Left lung (tissue), 10 donors: ENCODE results near the gene TMEM63C. TPM values are rescaled to one million over a fixed set of nuclear protein-coding genes. Genes with fewer than 3 reads are reported as not detected.

Experiments used
- ATAC-seq: fragments of 200-7000 bp; cut with Tn5 transposase; one replicate; pipeline ENCODE4 v1.9.1; 2020; ENCODE audit warnings: moderate library complexity
- DNase-seq, 4 donors: peaks; one replicate each; pipeline ENCODE4 v3.0.0-alpha.2; 2013 to 2020
- H3K27ac ChIP-seq, 2 donors: fragments of 200-600 bp; sonication (generic) in 1 of 2; one replicate each; pipeline versions ENCODE4 v1.5.0 to v1.8.0; 2020 to 2021
- H3K27me3 ChIP-seq, 2 donors: fragments of 200-600 bp; sonication (generic) in 1 of 2; one replicate each; pipeline versions ENCODE4 v1.5.0 to v1.8.0; 2020 to 2021
- H3K36me3 ChIP-seq, 2 donors: fragments of 200-600 bp; sonication (generic) in 1 of 2; one replicate each; pipeline versions ENCODE4 v1.5.0 to v1.8.0; 2020 to 2021
- H3K4me1 ChIP-seq, 2 donors: fragments of 200-600 bp; one replicate each; pipeline ENCODE4 v1.8.0; 2021
- H3K4me3 ChIP-seq, 2 donors: fragments of 200-600 bp; sonication (generic) in 1 of 2; one replicate each; pipeline versions ENCODE4 v1.5.0 to v1.8.0; 2020 to 2021; ENCODE audit warnings: mild to moderate bottlenecking in 1 of 2
- H3K9me3 ChIP-seq, 2 donors: fragments of 200-600 bp; sonication (generic) in 1 of 2; one replicate each; pipeline versions ENCODE4 v1.5.0 to v1.8.0; 2020 to 2021
- CTCF ChIP-seq, 2 donors: fragments of 200-600 bp; sonication (generic) in 1 of 2; IDR thresholded peaks; one replicate each; pipeline versions ENCODE4 v1.5.0 to v1.8.0; 2021; ENCODE audit warnings: antibody characterized with exemption in 2 of 2
- intact Hi-C, 2 donors: fragments of 100-400 bp; cut with DNase I; formaldehyde crosslinking; loops; one replicate each; pipeline versions ENCODE4 v1.11.2 to v1.14.2; 2022
- polyA plus RNA-seq, 6 donors: library from polyadenylated mRNA; unstranded; fragments of 120-200 nt; gene quantifications; one replicate each; pipeline ENCODE4 v1.2.1, GENCODE V29; 2013; ENCODE audit not compliant: insufficient read length in 6 of 6
- total RNA-seq, 2 donors: library from RNA; stranded (reverse); fragmentation: NEBNext Ultra II Directional; extraction: Animal tissue kit (Norgen Biotek cat#: 25700); gene quantifications; one replicate each; pipeline ENCODE4 v1.2.1, GENCODE V29; 2021
- donor health status: DM: no; HTN: yes; CAD: no.
- donor health status: DM: no; HTN: no; CAD: no.

Gene TMEM63C
- total and polyA plus RNA-seq, 8 donors = 0.20 to 2.0 (median 0.88) TPM; not detected in 1

- no peaks in the 10 kb centered on the region for H3K36me3 ChIP-seq
- DNase-seq = no peak
- H3K27ac ChIP-seq = no peak overlapping the region
- no peaks in the 10 kb centered on the region for H3K4me1 ChIP-seq
- intact Hi-C loops = no loop called here
- TF ChIP-seq CTCF (IDR thresholded peaks at IDR 0.05) = no peak
- ATAC-seq = no peak
- peaks cover 0 to 2% of the 10 kb centered on the region in 2 donors for H3K9me3 ChIP-seq
- H3K4me3 ChIP-seq = no peak overlapping the region
- no peaks in the 10 kb centered on the region for H3K27me3 ChIP-seq
Measured at GRCh38 chr14:77231721-77232120, 50.1 kb downstream of the TMEM63C start.

GRCh38 chr14:77236814-77237213, 55.2 kb downstream of the TMEM63C start:
- ATAC-seq = no peak
- intact Hi-C loops = no loop called here
- no peaks in the 10 kb centered on the region for H3K9me3 ChIP-seq

GRCh38 chr14:77238356-77238755, 56.8 kb downstream of the TMEM63C start:
- no peak for ATAC-seq
- no peaks in the 10 kb centered on the region for H3K27me3 ChIP-seq
- H3K27ac ChIP-seq = no peak overlapping the region
- H3K4me3 ChIP-seq = no peak overlapping the region
- no peak for TF ChIP-seq CTCF (IDR thresholded peaks at IDR 0.05)
- no peak for DNase-seq
- H3K9me3 ChIP-seq = no peaks in the 10 kb centered on the region
- intact Hi-C loops = no loop called here
- H3K4me1 ChIP-seq = no peaks in the 10 kb centered on the region
- H3K36me3 ChIP-seq = no peaks in the 10 kb centered on the region

More at GRCh38 chr14:77236814-77237213, 55.2 kb downstream of the TMEM63C start:
- H3K4me3 ChIP-seq = no peak overlapping the region
- DNase-seq = no peak
- no peaks in the 10 kb centered on the region for H3K4me1 ChIP-seq
- no peak overlapping the region for H3K27ac ChIP-seq
- TF ChIP-seq CTCF (IDR thresholded peaks at IDR 0.05) = no peak
- H3K27me3 ChIP-seq = no peaks in the 10 kb centered on the region
- H3K36me3 ChIP-seq = no peaks in the 10 kb centered on the region

- DNase-seq = no peak
- H3K4me3 ChIP-seq = no peak overlapping the region
- H3K27me3 ChIP-seq = no peaks in the 10 kb centered on the region
- no peak overlapping the region for H3K27ac ChIP-seq
- TF ChIP-seq CTCF (IDR thresholded peaks at IDR 0.05) = no peak
- intact Hi-C loops = no loop called here
- H3K36me3 ChIP-seq = no peaks in the 10 kb centered on the region
- H3K9me3 ChIP-seq = no peaks in the 10 kb centered on the region
- no peaks in the 10 kb centered on the region for H3K4me1 ChIP-seq
- ATAC-seq = no peak
Measured at GRCh38 chr14:77238996-77239395, 57.4 kb downstream of the TMEM63C start.

GRCh38 chr14:77239412-77239811, 57.8 kb downstream of the TMEM63C start:
- DNase-seq = no peak

More at GRCh38 chr14:77239412-77239811, 57.8 kb downstream of the TMEM63C start:
- Histone ChIP-seq H3K4me3 (no peak overlapping the region), H3K27me3 (no peaks in the 10 kb centered on the region), H3K9me3 (no peaks in the 10 kb centered on the region), H3K27ac (no peak overlapping the region), H3K36me3 (no peaks in the 10 kb centered on the region), H3K4me1 (no peaks in the 10 kb centered on the region)
- TF ChIP-seq CTCF (IDR thresholded peaks at IDR 0.05) = no peak
- intact Hi-C loops = no loop called here
- no peak for ATAC-seq
